Keratinocyte (primary cell): ENCODE results near the gene RNH1. TPM values are rescaled to one million over a fixed set of nuclear protein-coding genes. Genes with fewer than 3 reads are reported as not detected.

Source experiments
- DNase-seq: peaks from one replicate; pipeline ENCODE4 v3.0.0-alpha.2; 2011; ENCODE audit warnings: low read depth, missing footprints, low spot score
- FAIRE-seq: peaks from 2 replicates; lab custom pipeline; 2011; peaks lifted over from hg19 to GRCh38; lab: Jason Lieb, UNC
- H2AFZ ChIP-seq: 2 replicates; pipeline ENCODE4 v1.6.0; 2012; ENCODE audit warnings: low read length, control low read depth, inconsistent platforms; ENCODE audit not compliant: control insufficient read depth
- H3K27ac ChIP-seq: 2 replicates; pipeline ENCODE4 v1.5.1; 2011; ENCODE audit warnings: low read length; ENCODE audit not compliant: control insufficient read depth, insufficient read depth
- H3K27me3 ChIP-seq: 3 replicates; pipeline ENCODE4 v1.6.0; 2011; ENCODE audit warnings: low read length; ENCODE audit not compliant: control insufficient read depth, insufficient read depth; ENCODE audit errors: extremely low read depth
- H3K36me3 ChIP-seq, 2 experiments: 2 replicates in 1 of 2; 3 replicates in 1 of 2; pipeline ENCODE4 v1.5.1; 2011; ENCODE audit warnings: low read length in 2 of 2, mild to moderate bottlenecking in 1 of 2; ENCODE audit not compliant: control insufficient read depth in 2 of 2, insufficient read depth in 2 of 2; ENCODE audit errors: extremely low read depth in 1 of 2
- H3K4me1 ChIP-seq: 3 replicates; pipeline ENCODE4 v1.5.1; 2011; ENCODE audit warnings: low read length; ENCODE audit not compliant: control insufficient read depth, insufficient read depth; ENCODE audit errors: extremely low read depth
- H3K4me2 ChIP-seq: 3 replicates; pipeline ENCODE4 v1.6.0; 2011; ENCODE audit warnings: low read depth, low read length; ENCODE audit not compliant: control insufficient read depth, insufficient read depth; ENCODE audit errors: extremely low read depth
- H3K4me3 ChIP-seq, 3 experiments: fragments of 200-600 bp in 1 of 3; sonication (generic) in 1 of 3; 2 replicates in 2 of 3; 3 replicates in 1 of 3; pipeline ENCODE4 v1.5.1; 2011 to 2016; ENCODE audit warnings: low read length in 3 of 3, mild to moderate bottlenecking in 3 of 3, control low read depth in 2 of 3, inconsistent platforms in 1 of 3, low read depth in 1 of 3, mixed read lengths in 1 of 3, mixed run types in 1 of 3, moderate library complexity in 1 of 3; ENCODE audit not compliant: control insufficient read depth in 2 of 3, insufficient read depth in 2 of 3; ENCODE audit errors: extremely low read depth in 1 of 3
- H3K79me2 ChIP-seq: 2 replicates; pipeline ENCODE4 v1.6.0; 2012; ENCODE audit warnings: low read length; ENCODE audit not compliant: control insufficient read depth, insufficient read depth
- H3K9ac ChIP-seq: 3 replicates; pipeline ENCODE4 v1.6.0; 2011; ENCODE audit warnings: low read length; ENCODE audit not compliant: control insufficient read depth, insufficient read depth; ENCODE audit errors: extremely low read depth
- H3K9me1 ChIP-seq: 3 replicates; pipeline ENCODE4 v1.6.0; 2011; ENCODE audit warnings: low read length; ENCODE audit not compliant: control insufficient read depth, insufficient read depth; ENCODE audit errors: extremely low read depth
- H3K9me3 ChIP-seq: 2 replicates; pipeline ENCODE4 v1.5.1; 2012; ENCODE audit warnings: low read depth, low read length; ENCODE audit not compliant: control insufficient read depth
- H4K20me1 ChIP-seq: 3 replicates; pipeline ENCODE4 v1.6.0; 2011; ENCODE audit warnings: low read length; ENCODE audit not compliant: control insufficient read depth, insufficient read depth; ENCODE audit errors: extremely low read depth
- EZH2 ChIP-seq: IDR thresholded peaks from one replicate; pipeline ENCODE4 v1.6.1; 2012; ENCODE audit warnings: inconsistent platforms, mild to moderate bottlenecking, low read length, moderate library complexity
- dilution Hi-C: fragments of 300-500 bp; cut with MboI; formaldehyde crosslinking; loops from one replicate; pipeline ENCODE4 v1.7.0; 2020; ENCODE audit warnings: low sequenced_read_pairs; ENCODE audit not compliant: extremely low pct_ligation_motif_present
- polyA plus RNA-seq, 5 experiments: library from polyadenylated mRNA; depleted of rRNA in 3 of 5; stranded (reverse) in 3 of 5; stranded (forward) in 1 of 5; unstranded in 1 of 5; fragments of >200 nt; gene quantifications; 1 replicate in 1 of 5; 2 replicates in 3 of 5; 3 replicates in 1 of 5; pipeline versions ENCODE4 v1.2.1 to v1.2.3, GENCODE V29; 2011 to 2012; ENCODE audit warnings: missing spikeins in 2 of 5, low read depth in 1 of 5, low replicate concordance in 1 of 5
- TF ChIP-seq, protein P1 (sequence below), 3 experiments: IDR thresholded peaks in 1 of 3; conservative IDR thresholded peaks in 1 of 3; optimal IDR thresholded peaks in 1 of 3; 2 replicates in 2 of 3; 3 replicates in 1 of 3; pipeline versions ENCODE3 to v1.5.1; 2011; ENCODE audit warnings: low read length in 3 of 3, mild to moderate bottlenecking in 3 of 3, moderate library complexity in 2 of 3, control low read depth in 1 of 3, inconsistent platforms in 1 of 3; ENCODE audit not compliant: insufficient read depth in 2 of 3; ENCODE audit errors: extremely low read depth in 1 of 3

Gene RNH1
- polyA plus RNA-seq, 1 donor (not counting 4 experiments of a cell fraction or from before 2014, with no cell fraction given): 92.0 TPM

- Histone ChIP-seq H3K27me3 (no peaks in the 10 kb centered on the region), H3K4me2 (no peak overlapping the region), H4K20me1 (no peaks in the 10 kb centered on the region), H3K9ac (no peak overlapping the region), H3K79me2 (peaks cover 24% of the 10 kb centered on the region), H3K9me3 (no peaks in the 10 kb centered on the region), H2AFZ (no peak overlapping the region), H3K9me1 (no peaks in the 10 kb centered on the region), H3K36me3 (no peaks in the 10 kb centered on the region), H3K27ac (no peak overlapping the region), H3K4me1 (peaks cover 2% of the 10 kb centered on the region), H3K4me3 (no peak overlapping the region)
- TF ChIP-seq EZH2: no peak
- TF ChIP-seq, protein P1, sequence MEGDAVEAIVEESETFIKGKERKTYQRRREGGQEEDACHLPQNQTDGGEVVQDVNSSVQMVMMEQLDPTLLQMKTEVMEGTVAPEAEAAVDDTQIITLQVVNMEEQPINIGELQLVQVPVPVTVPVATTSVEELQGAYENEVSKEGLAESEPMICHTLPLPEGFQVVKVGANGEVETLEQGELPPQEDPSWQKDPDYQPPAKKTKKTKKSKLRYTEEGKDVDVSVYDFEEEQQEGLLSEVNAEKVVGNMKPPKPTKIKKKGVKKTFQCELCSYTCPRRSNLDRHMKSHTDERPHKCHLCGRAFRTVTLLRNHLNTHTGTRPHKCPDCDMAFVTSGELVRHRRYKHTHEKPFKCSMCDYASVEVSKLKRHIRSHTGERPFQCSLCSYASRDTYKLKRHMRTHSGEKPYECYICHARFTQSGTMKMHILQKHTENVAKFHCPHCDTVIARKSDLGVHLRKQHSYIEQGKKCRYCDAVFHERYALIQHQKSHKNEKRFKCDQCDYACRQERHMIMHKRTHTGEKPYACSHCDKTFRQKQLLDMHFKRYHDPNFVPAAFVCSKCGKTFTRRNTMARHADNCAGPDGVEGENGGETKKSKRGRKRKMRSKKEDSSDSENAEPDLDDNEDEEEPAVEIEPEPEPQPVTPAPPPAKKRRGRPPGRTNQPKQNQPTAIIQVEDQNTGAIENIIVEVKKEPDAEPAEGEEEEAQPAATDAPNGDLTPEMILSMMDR (optimal IDR thresholded peaks at IDR 0.05 in 1 of 3, IDR thresholded peaks at IDR 0.05 in 1 of 3, conservative IDR thresholded peaks at IDR 0.05 in 1 of 3; ENCODE audit: extremely low read depth in 1 of 3, insufficient read depth in 2 of 3, low read length in 3 of 3): no peak
- dilution Hi-C loops: no loop called here
- DNase-seq (no peak), FAIRE-seq (no peak)
These were observed 38.5 kb downstream of the RNH1 start for GRCh38 chr11:468493-468892.

DNA sequence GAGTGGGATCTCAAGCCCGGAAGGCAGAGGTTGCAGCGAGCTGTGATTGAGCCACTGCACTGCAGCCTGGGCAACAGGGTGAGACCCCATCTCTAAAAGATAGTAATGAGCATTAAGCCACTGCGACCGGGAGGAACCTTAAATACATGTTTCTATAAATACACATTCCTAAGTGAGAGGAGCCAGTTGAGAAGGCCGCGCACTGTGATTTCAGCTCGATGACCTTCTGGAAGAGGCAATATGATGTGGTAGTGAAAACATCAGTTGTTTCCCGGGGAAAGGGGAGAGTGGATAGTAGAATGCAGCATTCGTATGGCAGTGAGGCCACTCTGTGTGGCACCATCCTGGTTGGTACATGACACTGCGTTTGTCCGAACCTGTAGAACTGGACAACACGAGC is 39.0 kb downstream of the RNH1 start:
- Histone ChIP-seq H3K4me2 (no peak overlapping the region), H2AFZ (no peak overlapping the region), H3K4me3 (no peak overlapping the region), H3K27me3 (no peaks in the 10 kb centered on the region), H3K36me3 (no peaks in the 10 kb centered on the region), H3K9ac (no peak overlapping the region), H3K9me3 (no peaks in the 10 kb centered on the region), H3K27ac (no peak overlapping the region), H3K79me2 (peaks cover 20% of the 10 kb centered on the region), H4K20me1 (no peaks in the 10 kb centered on the region), H3K4me1 (peaks cover 2% of the 10 kb centered on the region), H3K9me1 (no peaks in the 10 kb centered on the region)
- FAIRE-seq: no peak
- dilution Hi-C loops: no loop called here
- TF ChIP-seq EZH2: no peak
- TF ChIP-seq, protein P1 (optimal IDR thresholded peaks at IDR 0.05 in 1 of 3, IDR thresholded peaks at IDR 0.05 in 1 of 3, conservative IDR thresholded peaks at IDR 0.05 in 1 of 3; ENCODE audit: extremely low read depth in 1 of 3, insufficient read depth in 2 of 3, low read length in 3 of 3): no peak
- no peak for DNase-seq
